Stimulated activated CD8-positive, alpha-beta memory T cell treated with anti-CD3 and anti-CD28 coated beads, Interleukin-12 subunit alpha, Interleukin-12 subunit beta, amount 100 ng/mL, for 24 hours (primary cell): Measurements from ENCODE around the gene RBM41.
"Not testable (repeated sequence)": the region's sequence is repeated elsewhere in the genome, so short reads cannot be mapped to it uniquely, and the experiment has no call there.

Experiments
- DNase-seq: peaks from one replicate; pipeline ENCODE4 v3.0.0-alpha.2; 2020; ENCODE audit errors: extremely low read depth

RBM41 gene

GRCh38 chrX:107118322-107119147 lies at the start of gene RBM41:
Gene RBM41 (minus strand): TSS chrX:107118822. CDS start chrX:107118773, 49 bp downstream.
- DNase-seq, result no peak

DNA sequence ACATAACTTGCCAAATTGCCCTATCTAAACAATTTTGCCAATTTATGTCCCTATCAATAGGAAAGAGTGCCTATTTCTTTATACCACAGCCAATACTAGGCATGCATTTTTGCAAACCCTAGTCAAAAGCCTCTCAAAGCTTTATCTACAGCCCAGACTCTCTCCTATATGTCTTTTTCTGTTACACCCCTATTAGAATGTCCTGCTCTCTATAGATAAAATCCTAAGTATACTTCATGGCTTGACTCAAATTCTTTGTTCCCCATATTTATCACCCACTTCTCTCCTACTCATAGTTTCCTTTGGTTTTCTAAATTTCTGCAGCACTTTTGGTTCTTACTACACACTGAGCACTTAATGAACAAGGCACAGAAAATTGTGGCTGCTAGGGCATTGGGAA lies 49.6 kb upstream of the RBM41 start:
- no peak for DNase-seq

DNA sequence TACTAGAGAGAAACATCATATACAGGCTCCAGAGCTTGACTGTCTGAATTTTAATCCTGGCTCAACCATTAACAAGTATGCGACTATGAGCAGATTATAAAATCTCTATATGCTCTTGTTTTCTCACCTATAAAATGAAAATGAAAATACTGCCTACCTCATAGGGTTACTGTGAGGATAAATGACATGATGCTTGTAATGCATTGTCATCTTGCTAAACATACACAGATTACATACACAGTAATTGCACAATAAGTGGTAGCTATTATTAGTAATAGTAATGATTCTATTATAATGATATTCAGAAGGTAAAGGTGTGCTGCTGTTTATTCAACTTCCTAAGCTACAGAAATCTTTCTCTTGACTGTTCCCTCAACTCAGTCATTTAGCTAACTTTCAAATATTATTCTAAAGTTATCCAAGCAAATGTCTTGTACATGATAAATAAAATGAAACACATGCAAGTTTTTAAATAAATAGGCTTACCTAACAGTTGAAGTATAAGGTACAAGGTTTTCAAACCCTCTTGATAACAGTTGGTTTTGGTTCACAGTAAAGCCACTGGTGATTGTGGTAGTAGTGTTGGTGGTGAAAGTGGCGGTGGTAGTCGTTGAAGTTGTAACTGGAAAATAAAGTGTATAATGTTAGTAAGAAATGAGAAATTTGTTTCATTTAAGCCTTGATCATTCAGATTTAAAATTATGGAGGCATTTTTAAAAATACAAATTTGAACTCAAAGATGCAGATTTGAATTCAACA lies 48.7 kb upstream of the RBM41 start:
- DNase-seq, result no peak

DNA sequence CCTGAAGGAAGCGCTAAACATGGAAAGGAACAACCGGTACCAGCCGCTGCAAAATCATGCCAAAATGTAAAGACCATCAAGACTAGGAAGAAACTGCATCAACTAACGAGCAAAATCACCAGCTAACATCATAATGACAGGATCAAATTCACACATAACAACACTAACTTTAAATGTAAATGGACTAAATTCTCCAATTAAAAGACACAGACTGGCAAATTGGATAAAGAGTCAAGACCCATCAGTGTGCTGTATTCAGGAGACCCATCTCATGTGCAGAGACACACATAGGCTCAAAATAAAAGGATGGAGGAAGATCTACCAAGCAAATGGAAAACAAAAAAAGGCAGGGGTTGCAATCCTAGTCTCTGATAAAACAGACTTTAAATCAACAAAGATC lies 39.0 kb upstream of the RBM41 start:
- DNase-seq, result not testable (repeated sequence)

- not testable (repeated sequence) for DNase-seq
These were observed 37.2 kb upstream of the RBM41 start for GRCh38 chrX:107155621-107156430.

DNA sequence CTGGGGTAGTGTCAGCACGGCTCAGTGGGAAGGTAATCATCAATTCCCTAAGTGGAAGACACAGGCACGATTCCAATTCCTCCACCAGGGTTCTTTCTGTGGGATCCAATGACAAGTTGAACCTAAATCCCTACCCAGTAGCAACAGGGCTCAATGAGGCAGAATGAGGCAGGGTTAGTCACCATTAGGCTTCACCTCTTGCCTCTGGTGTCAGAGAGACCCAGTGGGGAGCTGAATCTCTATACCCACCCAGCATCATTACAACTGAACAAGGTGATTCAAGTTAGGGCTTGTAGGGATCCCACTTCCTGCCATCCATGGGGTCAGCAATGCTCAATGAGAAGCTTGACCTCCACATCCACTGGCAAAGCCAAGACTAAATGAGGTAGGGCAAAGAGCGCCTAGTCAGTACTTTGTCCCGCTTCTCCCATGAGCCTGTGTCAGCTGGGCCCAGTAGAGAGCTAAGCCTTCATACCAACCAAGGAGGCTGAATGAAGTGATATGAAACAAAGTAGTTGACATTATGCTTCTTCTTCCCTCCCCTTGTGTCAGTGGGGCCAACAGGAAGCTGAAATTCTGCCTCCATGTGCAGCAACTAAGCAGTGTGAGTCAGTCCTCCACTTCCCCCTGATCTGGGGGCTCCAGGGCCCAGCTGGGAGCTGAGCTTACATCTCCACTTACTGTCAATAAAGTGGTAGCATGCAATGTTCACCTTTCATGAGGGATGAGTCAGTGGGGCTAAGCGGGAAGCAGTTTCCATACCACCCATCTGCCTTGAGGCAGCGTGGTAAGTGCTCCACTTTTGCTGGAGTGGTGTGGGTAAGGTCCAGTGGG lies 36.4 kb upstream of the RBM41 start:
- no peak for DNase-seq

DNA sequence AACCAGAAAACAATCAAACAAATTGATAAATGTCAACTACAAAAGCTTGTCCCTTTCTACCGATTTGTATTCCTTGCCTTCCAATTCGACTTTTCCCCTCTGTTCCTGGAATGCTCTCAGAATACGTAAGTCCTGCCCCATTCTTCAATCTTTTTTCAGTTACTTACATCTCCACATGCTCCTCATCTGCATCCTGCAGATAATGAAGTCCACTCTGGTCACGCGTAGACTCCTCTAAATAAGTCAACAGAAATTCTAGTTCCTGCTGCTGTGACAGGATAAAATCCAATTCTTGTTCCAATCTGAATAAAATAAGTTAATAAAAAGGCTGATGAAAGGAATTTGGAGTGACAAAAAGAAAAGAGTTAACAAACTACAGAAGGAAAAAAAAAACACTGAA lies 34.4 kb upstream of the RBM41 start:
- DNase-seq, result no peak

- no peak for DNase-seq
These were observed 28.0 kb upstream of the RBM41 start for GRCh38 chrX:107146670-107147069.

GRCh38 chrX:107135965-107136307 lies 17.3 kb upstream of the RBM41 start:
- no peak for DNase-seq

GRCh38 chrX:107135049-107135964 lies 16.7 kb upstream of the RBM41 start:
- no peak for DNase-seq

- DNase-seq, result no peak
These were observed 5.1 kb upstream of the RBM41 start for GRCh38 chrX:107123750-107124149.

DNA sequence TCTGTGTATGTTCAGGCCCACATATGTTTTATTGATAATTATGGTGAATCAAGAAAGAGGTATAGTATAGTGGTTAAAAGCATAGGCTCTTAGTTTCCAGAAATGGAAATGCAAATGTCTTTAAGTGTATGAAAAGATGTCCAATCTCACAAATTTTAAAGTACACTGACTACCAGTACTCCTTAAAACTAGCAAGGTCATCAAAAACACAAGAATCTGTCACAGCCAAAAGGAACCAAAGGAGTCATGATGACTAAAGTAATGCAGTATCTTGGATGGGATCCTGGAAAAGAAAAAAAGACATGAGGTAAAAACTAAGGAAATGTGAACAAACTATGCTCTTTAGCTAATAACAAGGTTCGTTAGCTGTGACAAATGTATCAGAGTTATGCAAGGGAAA lies 661 bp upstream of the RBM41 start:
- no peak for DNase-seq

DNA sequence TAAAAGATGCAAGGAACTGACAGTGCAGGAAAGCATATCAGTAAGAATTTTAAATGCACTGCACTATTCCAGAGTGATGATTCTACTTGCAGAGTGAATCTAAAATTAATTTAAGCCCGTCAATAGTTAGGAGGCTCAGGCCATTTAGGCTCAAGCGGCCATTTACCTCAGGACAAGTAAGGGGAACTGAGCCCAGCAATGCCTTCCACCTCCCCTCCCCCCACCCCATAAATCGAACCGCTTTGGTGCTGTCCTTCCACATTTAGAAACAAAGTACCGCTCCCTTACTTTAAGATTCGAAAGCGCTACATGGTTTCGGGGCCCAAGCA lies 665 bp downstream of the RBM41 start:
- no peak for DNase-seq

DNA sequence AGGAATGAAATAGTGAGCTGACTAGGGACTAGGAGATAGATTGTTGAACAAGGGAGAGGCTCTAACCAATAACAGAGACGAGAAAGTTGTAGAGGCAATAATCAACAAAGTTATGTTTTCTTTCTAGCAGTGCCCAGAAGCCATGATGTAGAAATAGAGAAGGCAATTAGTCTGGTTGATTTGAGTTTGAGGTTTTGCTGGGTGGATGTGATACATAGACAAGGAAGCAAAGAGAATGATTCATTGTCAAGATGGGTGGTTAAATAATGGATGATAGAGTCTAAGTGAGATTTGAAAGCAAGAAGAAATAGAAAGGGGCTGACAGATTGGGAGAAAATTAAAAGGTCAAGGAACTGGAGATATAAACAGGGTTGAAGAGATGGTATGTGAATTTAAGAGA lies 11.2 kb downstream of the RBM41 start:
- DNase-seq, result no peak

DNA sequence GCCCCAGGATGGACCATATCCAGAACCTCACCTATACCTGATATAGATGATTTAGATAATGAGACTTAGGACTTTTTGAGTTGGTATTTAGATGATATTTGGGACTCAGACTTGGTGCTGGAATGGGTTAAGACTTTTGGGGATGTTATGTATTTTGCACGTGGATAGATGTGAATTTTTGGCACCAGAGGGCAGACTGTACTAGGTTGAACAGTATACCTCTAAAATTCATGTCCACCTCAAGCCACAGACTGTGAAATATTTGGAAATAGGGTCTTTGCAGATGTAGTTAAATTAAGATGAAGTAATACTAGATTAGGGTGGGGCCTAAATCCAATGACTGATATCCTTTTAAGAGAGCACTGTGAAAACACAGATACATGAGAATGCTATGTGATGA lies 15.6 kb downstream of the RBM41 start:
- DNase-seq, result no peak

- DNase-seq, result no peak
These were observed 42.5 kb downstream of the RBM41 start for GRCh38 chrX:107076158-107076557.

DNA sequence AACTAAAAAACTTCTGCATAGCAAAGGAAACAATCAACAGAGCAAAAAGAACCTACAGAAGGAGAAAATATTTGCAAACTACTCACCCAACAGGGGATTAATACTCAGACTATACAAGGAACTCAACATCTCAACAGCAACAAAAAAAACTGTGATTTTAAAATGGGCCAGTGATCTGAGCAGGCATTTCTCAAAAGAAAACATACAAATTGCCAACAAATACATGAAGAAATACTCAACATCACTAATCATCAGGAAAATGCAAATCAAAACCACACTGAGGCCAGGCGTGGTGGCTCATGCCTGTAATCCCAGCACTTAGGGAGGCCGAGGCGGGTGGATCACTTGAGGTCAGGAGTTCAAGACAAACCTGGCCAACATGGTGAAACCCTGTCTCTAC lies 60.9 kb downstream of the RBM41 start:
- DNase-seq, result not testable (repeated sequence)

- no peak for DNase-seq
These were observed 63.6 kb downstream of the RBM41 start for GRCh38 chrX:107054978-107055377.

- DNase-seq, result no peak
These were observed 68.4 kb downstream of the RBM41 start for GRCh38 chrX:107050195-107050709.

GRCh38 chrX:107047622-107048021 lies 71.0 kb downstream of the RBM41 start:
- DNase-seq, result no peak
